Liver (tissue), 9 donors: Measurements from ENCODE around the gene CHRNA9. TPM values are rescaled to one million over a fixed set of nuclear protein-coding genes. Genes with fewer than 3 reads are reported as not detected.

ENCODE experiments used
- DNase-seq: peaks from one replicate; pipeline ENCODE4 v3.0.0-alpha.2; 2017; ENCODE audit warnings: low spot score
- H3K27ac ChIP-seq, 2 donors: one replicate each; pipeline ENCODE4 v1.7.0; 2013; ENCODE audit warnings: inconsistent platforms in 2 of 2, low read length in 2 of 2, control low read depth in 1 of 2, low read depth in 1 of 2, mild to moderate bottlenecking in 1 of 2
- H3K27me3 ChIP-seq, 4 donors: one replicate each; pipeline versions ENCODE4 v1.6.1 to v1.7.0; 2013; ENCODE audit warnings: low read length in 3 of 4, inconsistent platforms in 1 of 4, mild to moderate bottlenecking in 1 of 4, moderate library complexity in 1 of 4; ENCODE audit not compliant: control insufficient read depth in 4 of 4, insufficient read depth in 4 of 4
- H3K36me3 ChIP-seq, 4 donors: one replicate each; pipeline versions ENCODE4 v1.6.1 to v1.7.0; 2013; ENCODE audit warnings: low read length in 3 of 4, mild to moderate bottlenecking in 3 of 4, low read depth in 1 of 4, moderate library complexity in 1 of 4; ENCODE audit not compliant: control insufficient read depth in 4 of 4, insufficient read depth in 3 of 4
- H3K4me1 ChIP-seq, 4 donors: one replicate each; pipeline versions ENCODE4 v1.6.1 to v1.7.0; 2013; ENCODE audit warnings: low read length in 3 of 4, mild to moderate bottlenecking in 3 of 4, moderate library complexity in 1 of 4; ENCODE audit not compliant: control insufficient read depth in 4 of 4, insufficient read depth in 4 of 4
- H3K4me3 ChIP-seq, 3 donors: one replicate each; pipeline versions ENCODE4 v1.6.1 to v1.7.0; 2013; ENCODE audit warnings: low read length in 3 of 3, control low read depth in 1 of 3, low read depth in 1 of 3, mild to moderate bottlenecking in 1 of 3
- H3K9ac ChIP-seq, 2 donors: one replicate each; pipeline ENCODE4 v1.7.0; 2013; ENCODE audit warnings: low read length in 2 of 2, mild to moderate bottlenecking in 2 of 2, moderate library complexity in 2 of 2, control low read depth in 1 of 2, low read depth in 1 of 2
- H3K9me3 ChIP-seq, 4 donors: one replicate each; pipeline versions ENCODE4 v1.6.1 to v1.7.0; 2013; ENCODE audit warnings: low read length in 3 of 4; ENCODE audit not compliant: control insufficient read depth in 4 of 4
- FOXA1 ChIP-seq: IDR thresholded peaks from 2 replicates; pipeline ENCODE4 v1.6.1; 2016; ENCODE audit warnings: antibody characterized with exemption
- HNF4A ChIP-seq, 2 donors: conservative IDR thresholded peaks; 2 replicates each; pipeline ENCODE4 v1.6.1; 2016; ENCODE audit warnings: antibody characterized with exemption in 2 of 2, mild to moderate bottlenecking in 2 of 2
- HNF4G ChIP-seq: IDR thresholded peaks from 2 replicates; pipeline ENCODE4 v1.6.1; 2016; ENCODE audit warnings: antibody characterized with exemption
- RXRA ChIP-seq, 2 donors: IDR thresholded peaks; 2 replicates each; pipeline ENCODE4 v1.6.1; 2017 to 2018; ENCODE audit warnings: antibody characterized with exemption in 2 of 2, mild to moderate bottlenecking in 1 of 2
- SP1 ChIP-seq: IDR thresholded peaks from 2 replicates; pipeline ENCODE4 v1.6.1; 2018; ENCODE audit warnings: antibody characterized with exemption, mild to moderate bottlenecking
- TAF1 ChIP-seq: conservative IDR thresholded peaks from 2 replicates; pipeline ENCODE4 v1.6.1; 2016; ENCODE audit warnings: antibody characterized with exemption, mild to moderate bottlenecking
- YY1 ChIP-seq: IDR thresholded peaks from 2 replicates; pipeline ENCODE4 v1.6.1; 2016; ENCODE audit warnings: antibody characterized with exemption, mild to moderate bottlenecking
- WGBS: extraction: QIAGEN DNeasy Blood & Tissue Kit; methylation state at CpG from one replicate; pipeline ENCODE4 v1.1.7; 2013; 5-methylcytosine and 5-hydroxymethylcytosine counted together
- polyA plus RNA-seq, 2 donors: library from polyadenylated mRNA; stranded (reverse) in 1 of 2; unstranded in 1 of 2; fragments of 200-250 nt in 1 of 2; fragments of >200 nt in 1 of 2; fragmentation: Nextera tagmentation in 1 of 2; extraction: Ambion mirVana in 1 of 2; gene quantifications; one replicate each; pipeline versions ENCODE4 v1.2.1 to v1.2.3, GENCODE V29; 2013 to 2015
- total RNA-seq, 2 donors: library from RNA; depleted of rRNA; stranded (reverse); fragments of >200 nt; gene quantifications; one replicate each; pipeline ENCODE4 v1.2.3, GENCODE V29; 2014
- TF ChIP-seq, protein P1 (sequence below): IDR thresholded peaks from 2 replicates; pipeline ENCODE4 v1.6.1; 2016; ENCODE audit warnings: antibody characterized with exemption
- TF ChIP-seq, protein P2 (sequence below): fragments of 150-350 bp; IDR thresholded peaks from 2 replicates; pipeline ENCODE4 v1.5.1; 2017; ENCODE audit warnings: improper control_type of control experiment, low read depth, low read length; ENCODE audit not compliant: missing input control
- TF ChIP-seq, protein P3 (sequence below): IDR thresholded peaks from 2 replicates; pipeline ENCODE4 v1.6.1; 2016; ENCODE audit warnings: antibody characterized with exemption
- donor health status: healthy.
- donor health status: healthy.
- donor health status: healthy.
- donor health status: healthy.
- donor health status: healthy.

CHRNA9 gene
- total and polyA plus RNA-seq, 4 donors: not detected

DNA sequence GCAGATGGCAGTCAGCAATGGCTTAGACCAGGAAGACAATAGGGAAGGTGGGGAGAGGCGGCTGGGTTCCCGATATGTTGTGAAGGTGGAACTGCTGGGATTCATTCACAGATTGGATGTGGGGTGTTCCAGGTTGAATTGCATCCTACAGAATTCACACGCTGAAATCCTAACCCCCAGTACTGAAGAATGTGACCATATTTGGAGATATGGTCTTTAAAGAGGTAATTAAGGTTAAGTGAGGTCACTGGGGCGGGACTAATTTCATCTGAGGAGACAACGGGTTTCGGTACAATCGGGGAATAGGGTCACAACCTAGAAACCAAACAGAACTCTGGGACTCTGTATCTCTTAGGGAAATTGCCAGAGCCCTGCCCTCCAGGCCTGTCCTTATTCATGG is 5.3 kb upstream of the CHRNA9 start:
- TF ChIP-seq HNF4G: no peak
- TF ChIP-seq, protein P1, sequence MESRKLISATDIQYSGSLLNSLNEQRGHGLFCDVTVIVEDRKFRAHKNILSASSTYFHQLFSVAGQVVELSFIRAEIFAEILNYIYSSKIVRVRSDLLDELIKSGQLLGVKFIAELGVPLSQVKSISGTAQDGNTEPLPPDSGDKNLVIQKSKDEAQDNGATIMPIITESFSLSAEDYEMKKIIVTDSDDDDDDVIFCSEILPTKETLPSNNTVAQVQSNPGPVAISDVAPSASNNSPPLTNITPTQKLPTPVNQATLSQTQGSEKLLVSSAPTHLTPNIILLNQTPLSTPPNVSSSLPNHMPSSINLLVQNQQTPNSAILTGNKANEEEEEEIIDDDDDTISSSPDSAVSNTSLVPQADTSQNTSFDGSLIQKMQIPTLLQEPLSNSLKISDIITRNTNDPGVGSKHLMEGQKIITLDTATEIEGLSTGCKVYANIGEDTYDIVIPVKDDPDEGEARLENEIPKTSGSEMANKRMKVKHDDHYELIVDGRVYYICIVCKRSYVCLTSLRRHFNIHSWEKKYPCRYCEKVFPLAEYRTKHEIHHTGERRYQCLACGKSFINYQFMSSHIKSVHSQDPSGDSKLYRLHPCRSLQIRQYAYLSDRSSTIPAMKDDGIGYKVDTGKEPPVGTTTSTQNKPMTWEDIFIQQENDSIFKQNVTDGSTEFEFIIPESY: no peak

DNA sequence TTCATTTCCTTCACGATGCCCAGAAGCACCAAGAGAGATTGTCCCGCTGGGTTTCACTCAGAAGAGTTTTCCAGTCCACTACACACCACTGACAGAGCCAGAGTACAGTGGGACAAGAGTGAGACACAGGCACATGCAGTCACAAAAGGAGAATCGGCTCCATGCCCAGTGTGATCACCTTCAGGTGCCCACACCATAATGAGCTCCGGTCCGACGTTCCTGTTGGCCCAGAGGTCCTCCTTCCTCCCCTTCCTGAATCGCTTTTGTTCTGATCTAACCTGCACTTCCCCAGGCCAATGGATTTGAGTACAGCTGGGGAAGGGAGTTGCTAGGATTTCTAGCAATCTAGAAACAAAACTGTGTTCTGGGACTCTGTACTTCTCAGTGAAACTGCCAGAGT is 4.6 kb upstream of the CHRNA9 start:
- WGBS: 91% methylated on average over 7 of the region's 7 CpGs
- Histone ChIP-seq H3K4me1 (peaks cover 2 to 16% (median 9%) of the 10 kb centered on the region in 4 donors), H3K27me3 (no peaks in the 10 kb centered on the region), H3K36me3 (no peaks in the 10 kb centered on the region), H3K27ac (no peak overlapping the region), H3K9me3 (no peaks in the 10 kb centered on the region), H3K4me3 (no peak overlapping the region), H3K9ac (no peak overlapping the region)
- no peak for DNase-seq
- no peak for TF ChIP-seq RXRA (IDR thresholded peaks at IDR 0.05)
- TF ChIP-seq FOXA1: no peak
- no peak for TF ChIP-seq TAF1
- no peak for TF ChIP-seq HNF4A (conservative IDR thresholded peaks at IDR 0.05)

More for the DNA sequence above, 5.3 kb upstream of the CHRNA9 start:
- Histone ChIP-seq H3K27me3 (no peaks in the 10 kb centered on the region), H3K4me1 (peaks cover 2 to 16% (median 9%) of the 10 kb centered on the region in 4 donors), H3K4me3 (no peak overlapping the region), H3K9ac (no peak overlapping the region), H3K9me3 (no peaks in the 10 kb centered on the region), H3K36me3 (no peaks in the 10 kb centered on the region), H3K27ac (no peak overlapping the region)
- 90% methylated on average over 7 of the region's 7 CpGs for WGBS
- DNase-seq: no peak

DNA sequence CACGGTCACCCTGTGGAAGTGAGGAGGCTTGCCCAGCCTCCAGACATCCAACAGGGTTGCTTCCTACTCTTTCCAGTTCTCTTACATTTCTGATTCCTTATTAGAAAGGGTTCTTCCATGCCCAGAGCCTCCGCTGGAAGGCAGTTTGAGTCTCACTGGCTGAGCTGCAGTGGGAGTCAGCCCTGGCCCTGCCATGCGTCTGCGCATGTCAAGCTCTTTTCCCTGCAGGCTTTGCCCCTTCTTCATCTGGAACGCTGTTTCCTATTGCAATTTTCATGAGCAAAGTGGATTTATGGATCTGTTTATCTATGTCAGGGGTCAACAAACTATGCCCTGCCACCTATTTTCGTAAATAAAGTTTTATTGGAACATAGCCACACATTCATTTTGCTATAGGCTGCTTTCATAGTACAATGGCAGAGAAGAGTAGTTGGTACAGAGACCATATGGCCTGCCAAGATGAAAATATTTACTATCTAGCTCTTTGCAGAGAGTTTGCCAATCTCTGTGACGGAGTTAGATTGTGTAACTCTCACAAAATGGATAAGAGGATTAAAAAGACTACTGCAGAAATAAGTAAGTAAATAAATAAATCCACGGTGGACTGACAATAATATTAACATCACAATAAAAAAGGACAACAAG is 3.9 kb upstream of the CHRNA9 start:
- Histone ChIP-seq H3K9ac (no peak overlapping the region), H3K27ac (peak overlapping the region in 1 of 2 donors; percentile 22), H3K4me1 (peaks cover 2 to 16% (median 9%) of the 10 kb centered on the region in 4 donors), H3K36me3 (no peaks in the 10 kb centered on the region), H3K9me3 (no peaks in the 10 kb centered on the region), H3K4me3 (no peak overlapping the region), H3K27me3 (no peaks in the 10 kb centered on the region)
- WGBS: 34% methylated on average over 8 of the region's 8 CpGs
- no peak for DNase-seq
- peak; percentile 10 to 64 for TF ChIP-seq RXRA (IDR thresholded peaks at IDR 0.05)
- TF ChIP-seq SP1: peak; percentile 61
- TF ChIP-seq YY1: peak; percentile 44
- TF ChIP-seq HNF4A (conservative IDR thresholded peaks at IDR 0.05): peak in 1 of 2 donors; percentile 14
- TF ChIP-seq, protein P2, sequence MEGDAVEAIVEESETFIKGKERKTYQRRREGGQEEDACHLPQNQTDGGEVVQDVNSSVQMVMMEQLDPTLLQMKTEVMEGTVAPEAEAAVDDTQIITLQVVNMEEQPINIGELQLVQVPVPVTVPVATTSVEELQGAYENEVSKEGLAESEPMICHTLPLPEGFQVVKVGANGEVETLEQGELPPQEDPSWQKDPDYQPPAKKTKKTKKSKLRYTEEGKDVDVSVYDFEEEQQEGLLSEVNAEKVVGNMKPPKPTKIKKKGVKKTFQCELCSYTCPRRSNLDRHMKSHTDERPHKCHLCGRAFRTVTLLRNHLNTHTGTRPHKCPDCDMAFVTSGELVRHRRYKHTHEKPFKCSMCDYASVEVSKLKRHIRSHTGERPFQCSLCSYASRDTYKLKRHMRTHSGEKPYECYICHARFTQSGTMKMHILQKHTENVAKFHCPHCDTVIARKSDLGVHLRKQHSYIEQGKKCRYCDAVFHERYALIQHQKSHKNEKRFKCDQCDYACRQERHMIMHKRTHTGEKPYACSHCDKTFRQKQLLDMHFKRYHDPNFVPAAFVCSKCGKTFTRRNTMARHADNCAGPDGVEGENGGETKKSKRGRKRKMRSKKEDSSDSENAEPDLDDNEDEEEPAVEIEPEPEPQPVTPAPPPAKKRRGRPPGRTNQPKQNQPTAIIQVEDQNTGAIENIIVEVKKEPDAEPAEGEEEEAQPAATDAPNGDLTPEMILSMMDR: no peak

DNA sequence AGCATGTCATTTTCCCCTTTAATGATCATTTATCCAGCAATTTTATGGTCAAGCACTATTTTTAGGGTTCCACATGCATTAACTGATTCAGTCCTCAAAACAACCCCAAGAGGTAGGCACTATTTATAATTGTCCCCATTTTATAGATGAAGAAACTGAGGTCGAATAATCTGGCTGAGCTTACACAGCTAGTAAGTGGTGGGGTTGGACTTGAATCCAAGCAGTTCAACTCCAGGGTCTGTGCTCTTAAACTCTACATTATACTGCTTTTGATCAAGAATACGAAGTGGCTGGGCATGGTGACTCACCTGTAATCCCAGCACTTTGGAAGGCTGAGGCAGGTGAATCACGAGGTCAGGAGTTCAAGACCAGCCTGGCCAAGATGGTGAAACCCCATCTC is 3.2 kb upstream of the CHRNA9 start:
- TF ChIP-seq HNF4A (conservative IDR thresholded peaks at IDR 0.05): no peak
- TF ChIP-seq, protein P2: no peak
- TF ChIP-seq, protein P1: no peak
- TF ChIP-seq, protein P3, sequence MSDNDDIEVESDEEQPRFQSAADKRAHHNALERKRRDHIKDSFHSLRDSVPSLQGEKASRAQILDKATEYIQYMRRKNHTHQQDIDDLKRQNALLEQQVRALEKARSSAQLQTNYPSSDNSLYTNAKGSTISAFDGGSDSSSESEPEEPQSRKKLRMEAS: no peak

More for the DNA sequence above, 3.2 kb upstream of the CHRNA9 start:
- H3K27me3 ChIP-seq: no peaks in the 10 kb centered on the region
- H3K4me3 ChIP-seq: no peak overlapping the region
- WGBS: 88% methylated on average over 3 of the region's 3 CpGs
- H3K36me3 ChIP-seq: no peaks in the 10 kb centered on the region
- DNase-seq: no peak
- H3K9me3 ChIP-seq: no peaks in the 10 kb centered on the region
- H3K9ac ChIP-seq: no peak overlapping the region
- no peak overlapping the region for H3K27ac ChIP-seq
- H3K4me1 ChIP-seq: peaks cover 2 to 15% (median 9%) of the 10 kb centered on the region in 4 donors
